Measurements from ENCODE around the gene CCS.

- TF ChIP-seq POLR2A (IDR thresholded peaks at IDR 0.05) (no peak), CTCF (IDR thresholded peaks at IDR 0.05) (no peak)
These were observed 48.8 kb downstream of the CCS start for GRCh38 chr11:66641834-66642233.

Data from body of pancreas (tissue), 4 donors.